ENCODE measurements around the gene ZNF783.

GRCh38 chr7:149225656-149226055, 36.3 kb upstream of the ZNF783 start:
- TF ChIP-seq CTCF (IDR thresholded peaks at IDR 0.05) (no peak), POLR2AphosphoS5 (IDR thresholded peaks at IDR 0.05) (no peak)

All from prostate gland (tissue), 2 donors.